Panc1 (cell line): ENCODE data around the gene RITA1. TPM values are rescaled to one million over a fixed set of nuclear protein-coding genes. Genes with fewer than 3 reads are reported as not detected.

Experiments used
- ATAC-seq: fragments of 200-7000 bp; cut with Tn5 transposase; 2 replicates; pipeline ENCODE4 v1.9.1; 2020; ENCODE audit warnings: mild to moderate bottlenecking, moderate library complexity
- BruUV-seq: library from RNA; stranded (reverse); fragments of 400-500 nt; replicated peaks from 2 replicates; lab custom pipeline; 2021; lab: Mats Ljungman, UMichigan
- CTCF ChIA-PET: fragments of 300-600 bp; sonication (Branson Sonifier 250); formaldehyde crosslinking; loops from one replicate; lab custom pipeline; 2022; ENCODE audit warnings: antibody characterized with exemption; lab: Charles Lee
- POLR2A ChIA-PET: fragments of 300-600 bp; sonication (Branson Sonifier 250); formaldehyde crosslinking; loops from one replicate; lab custom pipeline; 2022; ENCODE audit warnings: antibody characterized with exemption; lab: Charles Lee
- DNase-seq: peaks from one replicate; pipeline ENCODE4 v3.0.0-alpha.2; 2010; ENCODE audit warnings: low read depth, low spot score
- H3K27ac ChIP-seq: 2 replicates; pipeline ENCODE4 v1.5.1; 2011; ENCODE audit warnings: mild to moderate bottlenecking, low read length, inconsistent platforms
- H3K27me3 ChIP-seq: fragments of 200-500 bp; sonication (Bioruptor generic); 2 replicates; pipeline ENCODE4 v1.6.0; 2014; ENCODE audit warnings: low read length, inconsistent platforms; ENCODE audit not compliant: control insufficient read depth, insufficient read depth
- H3K36me3 ChIP-seq: fragments of 200-500 bp; sonication (Bioruptor generic); 2 replicates; pipeline ENCODE4 v1.5.1; 2014; ENCODE audit warnings: inconsistent platforms, mild to moderate bottlenecking, low read length, moderate library complexity; ENCODE audit not compliant: control insufficient read depth, insufficient read depth
- H3K4me1 ChIP-seq: 2 replicates; pipeline ENCODE4 v1.5.1; 2011; ENCODE audit warnings: inconsistent platforms, mild to moderate bottlenecking, low read length, moderate library complexity; ENCODE audit not compliant: control insufficient read depth, insufficient read depth
- H3K4me3 ChIP-seq, 2 experiments: 2 replicates each; pipeline ENCODE4 v1.5.1; 2011 to 2012; ENCODE audit warnings: low read depth in 2 of 2, low read length in 2 of 2, mild to moderate bottlenecking in 2 of 2, inconsistent platforms in 1 of 2, moderate library complexity in 1 of 2
- H3K9me3 ChIP-seq: fragments of 200-500 bp; sonication (Bioruptor generic); 2 replicates; pipeline ENCODE4 v1.5.1; 2014; ENCODE audit warnings: low read depth, mild to moderate bottlenecking, inconsistent platforms, low read length, moderate library complexity; ENCODE audit not compliant: control insufficient read depth, insufficient read depth
- SIN3A ChIP-seq: IDR thresholded peaks from 2 replicates; pipeline ENCODE4 v1.6.1; 2012; ENCODE audit warnings: low read depth, mild to moderate bottlenecking, low read length, moderate library complexity, borderline replicate concordance; ENCODE audit not compliant: insufficient read depth
- TCF7L2 ChIP-seq: IDR thresholded peaks from 2 replicates; pipeline ENCODE4 v1.6.1; 2011; ENCODE audit warnings: mild to moderate bottlenecking, low read depth, low read length, inconsistent platforms
- in situ Hi-C: cut with HindIII; loops from 2 replicates; pipeline ENCODE4 v1.10.0; 2016; ENCODE audit warnings: low sequenced_read_pairs, low pct_unique_long_range_greater_than_20kb
- intact Hi-C: fragments of 100-400 bp; cut with micrococcal nuclease; formaldehyde crosslinking; loops from one replicate; pipeline ENCODE4 v1.10.0; 2022; ENCODE audit not compliant: unreplicated experiment
- microRNA-seq: library from miRNA; unstranded; fragments of <30 nt; microRNA quantifications from one replicate; pipeline ENCODE4 v1.1.0, GENCODE V29; 2020; ENCODE audit not compliant: unreplicated experiment
- total RNA-seq: library from RNA; stranded (reverse); gene quantifications from one replicate; pipeline ENCODE4 v1.2.1, GENCODE V29; 2021; ENCODE audit not compliant: unreplicated experiment

Gene RITA1
- total RNA-seq, 1 experiment from 2014 or later = 41.0 TPM

DNA sequence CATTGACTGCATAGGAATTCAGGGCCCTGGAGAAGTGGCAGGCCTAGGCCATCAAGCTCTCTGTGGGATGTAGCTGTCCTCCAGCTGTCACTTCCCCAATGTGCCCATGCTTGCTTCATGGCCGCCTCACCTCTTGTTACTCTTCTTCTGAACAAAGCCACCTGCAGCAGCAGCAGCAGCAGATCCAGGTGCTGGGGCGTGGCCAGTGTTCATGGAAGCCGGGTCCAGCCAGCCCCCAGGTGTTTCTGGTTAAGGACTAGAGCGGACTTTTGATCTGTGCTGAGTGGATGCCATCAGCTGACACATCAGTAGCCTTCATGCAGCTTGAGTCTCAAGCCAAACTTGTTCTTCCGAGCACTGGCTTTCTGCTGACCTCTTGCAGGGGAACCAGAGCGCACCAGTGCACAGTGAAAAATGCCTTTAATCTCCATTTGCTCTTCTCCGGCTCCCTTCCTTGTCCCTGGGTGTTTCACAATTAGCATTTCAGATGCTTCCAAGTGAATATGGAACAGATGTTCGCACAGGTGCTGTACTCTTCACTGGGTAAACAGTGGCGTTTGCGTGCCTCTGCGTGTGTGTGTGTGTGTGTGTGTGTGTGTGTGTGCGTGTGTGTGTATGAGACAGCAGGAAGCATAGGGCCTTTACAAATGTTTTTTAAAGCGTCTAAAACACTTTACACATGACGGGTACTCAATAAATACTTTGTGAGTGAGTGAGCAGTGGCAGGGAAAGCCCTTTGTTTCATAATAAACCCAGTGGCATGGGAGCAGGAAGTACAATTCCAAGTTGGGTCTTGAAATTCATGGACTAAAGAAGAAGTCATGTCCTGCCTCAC, 55.9 kb downstream of the RITA1 start:
- Histone ChIP-seq H3K27ac (peak overlapping the region; percentile 86), H3K36me3 (no peaks in the 10 kb centered on the region), H3K27me3 (no peaks in the 10 kb centered on the region), H3K4me3 (peak overlapping the region in 1 of 2 experiments; percentile 35; a peak in 2 of 4 replicates), H3K4me1 (peaks cover 61% of the 10 kb centered on the region), H3K9me3 (no peaks in the 10 kb centered on the region)
- no peak for TF ChIP-seq SIN3A
- peak; percentile 48; the same call in 1 of the 2 replicates for TF ChIP-seq TCF7L2
- no TSS peak for BruUV-seq
- intact Hi-C loops (no loop called here), in situ Hi-C loops (no loop called here)
- ATAC-seq (peak; percentile 82), DNase-seq (peak; percentile 84)
- ChIA-PET CTCF (interaction anchor here (0.7 to 0.8 kb wide), 2 partner anchors 9 to 220 kb away, joined by 3 to 5 read pairs; no protein-coding TSS in a partner anchor), POLR2A (interaction anchor here (0.9 kb wide), 1 partner anchor 12 kb away, joined by 6 read pairs; no protein-coding TSS in a partner anchor)

Small RNAs within 50 kb of the gene (microRNA-seq; reads per million reads assigned to microRNA genes)
- gene MIR7106 = not detected

Other genes with a start within 250 kb of the RITA1 start
- gene OAS3, start 247.2 kb upstream of the RITA1 start, total RNA-seq = 33.3 TPM
- 2.7 TPM for gene OAS2, start 207.2 kb upstream of the RITA1 start, total RNA-seq
- 0.44 TPM for gene DTX1, start 129.0 kb upstream of the RITA1 start, total RNA-seq
- 0.28 TPM for gene RASAL1, start 50.0 kb upstream of the RITA1 start, total RNA-seq
- gene CFAP73, start 36.0 kb upstream of the RITA1 start, total RNA-seq = 0.10 TPM
- gene DDX54, start 243 bp upstream of the RITA1 start, total RNA-seq = 101 TPM
- 75.2 TPM for gene TPCN1, start 35.7 kb downstream of the RITA1 start, total RNA-seq
- gene SLC8B1, start 149.4 kb downstream of the RITA1 start, total RNA-seq = 26.7 TPM
- 69.7 TPM for gene PLBD2, start 172.9 kb downstream of the RITA1 start, total RNA-seq
- gene SDS, start 218.2 kb downstream of the RITA1 start, total RNA-seq = 0.15 TPM
- 5.8 TPM for gene SDSL, start 236.7 kb downstream of the RITA1 start, total RNA-seq